ENCODE data around the gene CCBE1. TPM values are rescaled to one million over a fixed set of nuclear protein-coding genes. Genes with fewer than 3 reads are reported as not detected.
A peak's percentile ranks its signal among the peaks of the same experiment; 100 is the strongest.

CCBE1 gene
- total RNA-seq (2022) (23.8 and 28.9 TPM in 2 replicates), Bru-seq, nascent RNA (percentile 59 among the genes with signal in this experiment), BruChase-seq, experiment 1, labeled RNA remaining after a 6-hour chase (percentile 54 among the genes with signal in this experiment), BruChase-seq, experiment 2, labeled RNA remaining after a 2-hour chase (percentile 56 among the genes with signal in this experiment)
- long read RNA-seq, full-length matches to known transcripts = 58 of 70 reads
- long read RNA-seq, partial matches to known transcripts = 2 of 70 reads
- long read RNA-seq, other reads (novel, unspliced or antisense) = 10 of 70 reads

DNA sequence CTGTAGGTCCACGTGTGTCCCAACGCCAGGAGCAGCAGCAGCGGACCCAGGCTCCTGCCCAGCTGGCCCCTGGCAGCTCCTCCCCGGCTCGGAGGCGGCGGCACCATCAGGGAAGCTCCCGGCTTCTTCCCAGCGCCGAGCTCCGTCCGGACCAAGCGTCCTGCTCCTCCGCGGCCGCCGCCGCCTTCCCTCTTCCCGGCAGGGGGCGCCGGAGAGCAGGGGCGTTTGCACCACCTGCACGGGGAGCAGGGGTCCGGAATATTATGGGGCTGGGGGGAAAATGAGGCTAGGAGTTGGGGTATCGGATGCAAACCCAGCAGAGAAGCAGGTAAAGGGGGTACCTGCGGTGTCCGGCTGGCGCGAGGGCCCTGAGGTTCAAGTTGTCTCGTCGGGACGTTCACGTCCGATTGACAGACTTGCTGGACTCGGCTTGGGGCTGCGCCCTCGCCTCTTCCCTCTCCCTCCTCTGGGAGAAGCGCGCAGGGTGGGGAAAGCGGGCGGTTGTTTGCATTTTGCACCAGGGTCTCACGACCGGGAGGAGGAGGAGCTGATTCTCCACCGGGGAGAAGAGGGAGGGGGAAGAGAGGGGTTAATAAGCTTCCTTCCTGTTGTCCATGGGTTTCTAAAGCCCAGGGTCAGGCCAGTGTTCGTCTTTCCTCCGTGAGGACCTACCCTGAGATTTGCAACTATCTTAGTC, at the start of gene CCBE1:
CCBE1 (minus strand) TSS at position 188 of the 697 bp plus-strand sequence.
- TF ChIP-seq, protein P1, sequence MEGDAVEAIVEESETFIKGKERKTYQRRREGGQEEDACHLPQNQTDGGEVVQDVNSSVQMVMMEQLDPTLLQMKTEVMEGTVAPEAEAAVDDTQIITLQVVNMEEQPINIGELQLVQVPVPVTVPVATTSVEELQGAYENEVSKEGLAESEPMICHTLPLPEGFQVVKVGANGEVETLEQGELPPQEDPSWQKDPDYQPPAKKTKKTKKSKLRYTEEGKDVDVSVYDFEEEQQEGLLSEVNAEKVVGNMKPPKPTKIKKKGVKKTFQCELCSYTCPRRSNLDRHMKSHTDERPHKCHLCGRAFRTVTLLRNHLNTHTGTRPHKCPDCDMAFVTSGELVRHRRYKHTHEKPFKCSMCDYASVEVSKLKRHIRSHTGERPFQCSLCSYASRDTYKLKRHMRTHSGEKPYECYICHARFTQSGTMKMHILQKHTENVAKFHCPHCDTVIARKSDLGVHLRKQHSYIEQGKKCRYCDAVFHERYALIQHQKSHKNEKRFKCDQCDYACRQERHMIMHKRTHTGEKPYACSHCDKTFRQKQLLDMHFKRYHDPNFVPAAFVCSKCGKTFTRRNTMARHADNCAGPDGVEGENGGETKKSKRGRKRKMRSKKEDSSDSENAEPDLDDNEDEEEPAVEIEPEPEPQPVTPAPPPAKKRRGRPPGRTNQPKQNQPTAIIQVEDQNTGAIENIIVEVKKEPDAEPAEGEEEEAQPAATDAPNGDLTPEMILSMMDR (IDR thresholded peaks at IDR 0.05; ENCODE audit: unreplicated experiment) = peak; percentile 99
- Mint-ChIP-seq H3K4me1 (ENCODE audit: insufficient read depth, unreplicated experiment) (peaks cover 36% of the 10 kb centered on the region), H3K9me3 (ENCODE audit: unreplicated experiment) (no peaks in the 10 kb centered on the region), H3K4me3 (ENCODE audit: unreplicated experiment) (peak within 1 kb of the TSS; percentile 73), H3K27ac (ENCODE audit: low read depth, unreplicated experiment) (peak within 1 kb of the TSS; percentile 69), H3K27me3 (ENCODE audit: insufficient read depth, unreplicated experiment) (no peaks in the 10 kb centered on the region), H3K36me3 (ENCODE audit: insufficient read depth, unreplicated experiment) (no peaks in the 10 kb centered on the region)
- peak; percentile 85 for DNase-seq (ENCODE audit: unreplicated experiment)
- ChIA-PET POLR2A (interaction anchor here (0.6 to 1.7 kb wide), 13 partner anchors 8 to 238 kb away, joined by 3 to 17 read pairs (median 4); no protein-coding TSS in a partner anchor), CTCF (interaction anchor here (0.6 to 3.0 kb wide), 79 partner anchors 8 to 1887 kb away, joined by 3 to 76 read pairs (median 5); no protein-coding TSS in a partner anchor)
- intact Hi-C loops (cut with micrococcal nuclease) = loop anchor here (1.0 to 2.0 kb wide), 4 partner anchors 47 to 238 kb away; no protein-coding TSS in a partner anchor
- no TSS peak for BruUV-seq (replicated peaks)

DNA sequence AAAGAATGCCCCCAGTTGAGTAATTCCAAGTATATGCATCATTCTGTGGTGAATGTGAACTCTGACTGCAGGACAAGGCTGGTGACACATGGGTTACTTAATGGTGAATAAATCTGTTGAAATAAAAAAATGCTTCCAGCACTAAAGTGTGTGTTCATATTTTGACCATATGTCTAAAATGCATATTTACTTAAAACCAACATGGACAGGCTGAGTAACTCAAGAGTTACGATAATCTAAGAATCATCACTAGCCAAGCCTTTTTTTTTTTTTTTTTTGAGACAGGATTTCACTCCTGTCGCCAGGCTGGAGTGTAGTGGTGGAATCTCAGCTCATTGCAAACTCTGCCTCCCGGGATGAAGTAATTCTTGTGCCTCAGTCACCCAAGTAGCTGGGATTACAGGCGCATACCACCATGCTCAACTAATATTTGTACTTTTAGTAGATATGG, 47.1 kb upstream of the CCBE1 start:
- Mint-ChIP-seq H3K27ac (ENCODE audit: low read depth, unreplicated experiment) (peak overlapping the region; percentile 74), H3K27me3 (ENCODE audit: insufficient read depth, unreplicated experiment) (no peaks in the 10 kb centered on the region), H3K9me3 (ENCODE audit: unreplicated experiment) (no peaks in the 10 kb centered on the region), H3K4me3 (ENCODE audit: unreplicated experiment) (no peak overlapping the region), H3K4me1 (ENCODE audit: insufficient read depth, unreplicated experiment) (peaks cover 24% of the 10 kb centered on the region), H3K36me3 (ENCODE audit: insufficient read depth, unreplicated experiment) (no peaks in the 10 kb centered on the region)
- DNase-seq (ENCODE audit: unreplicated experiment) = peak; percentile 86
- ChIA-PET POLR2A (interaction anchor here (1.2 to 1.7 kb wide), 6 partner anchors 11 to 47 kb away, joined by 3 to 5 read pairs (median 4); partner anchors contain the start of gene CCBE1), CTCF (interaction anchor here (0.7 to 3.7 kb wide), 8 partner anchors 14 to 112 kb away, joined by 3 to 16 read pairs (median 6); partner anchors contain the start of gene CCBE1)
- TF ChIP-seq, protein P1 (IDR thresholded peaks at IDR 0.05; ENCODE audit: unreplicated experiment) = no peak
- intact Hi-C loops (cut with micrococcal nuclease) = loop anchor here (1.0 to 10.0 kb wide), 3 partner anchors 25 to 81 kb away; partner anchors contain the start of gene CCBE1
- no TSS peak for BruUV-seq (replicated peaks)

DNA sequence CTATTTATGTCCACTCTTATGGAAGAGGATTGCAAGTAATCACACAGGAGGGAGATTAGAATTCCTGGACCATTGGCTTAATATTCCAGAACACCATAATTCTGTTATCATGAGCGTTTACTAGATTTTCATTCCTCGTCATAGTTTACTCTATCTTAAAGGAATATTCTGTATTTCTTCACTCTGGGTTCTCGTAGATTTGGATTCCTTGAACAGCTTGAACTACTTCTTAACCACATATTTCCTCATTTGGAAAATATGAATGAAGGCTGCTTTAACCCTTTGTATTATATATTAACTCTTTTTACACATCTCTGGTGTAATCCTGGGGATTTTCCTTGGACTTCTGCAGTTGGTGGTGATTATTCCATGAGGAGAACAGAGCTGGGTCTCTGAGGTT, 46.3 kb upstream of the CCBE1 start:
- peak; percentile 26 for DNase-seq (ENCODE audit: unreplicated experiment)
- H3K4me1 Mint-ChIP-seq (ENCODE audit: insufficient read depth, unreplicated experiment) = peaks cover 22% of the 10 kb centered on the region
- H3K27me3 Mint-ChIP-seq (ENCODE audit: insufficient read depth, unreplicated experiment) = no peaks in the 10 kb centered on the region
- TF ChIP-seq, protein P1 (IDR thresholded peaks at IDR 0.05; ENCODE audit: unreplicated experiment) = no peak
- BruUV-seq (replicated peaks) = no TSS peak
- intact Hi-C loops (cut with micrococcal nuclease) = loop anchor here (10.0 kb wide), 1 partner anchor 81 kb away; no protein-coding TSS in a partner anchor
- peaks cover 7% of the 10 kb centered on the region for H3K9me3 Mint-ChIP-seq (ENCODE audit: unreplicated experiment)
- H3K36me3 Mint-ChIP-seq (ENCODE audit: insufficient read depth, unreplicated experiment) = no peaks in the 10 kb centered on the region
- CTCF ChIA-PET = interaction anchor here (1.0 to 3.7 kb wide), 5 partner anchors 13 to 283 kb away, joined by 3 to 16 read pairs (median 7); partner anchors contain the start of gene CCBE1
- H3K4me3 Mint-ChIP-seq (ENCODE audit: unreplicated experiment) = no peak overlapping the region
- POLR2A ChIA-PET = interaction anchor here (1.4 to 1.7 kb wide), 4 partner anchors 10 to 28 kb away, joined by 3 to 4 read pairs (median 4); no protein-coding TSS in a partner anchor
- H3K27ac Mint-ChIP-seq (ENCODE audit: low read depth, unreplicated experiment) = peak overlapping the region; percentile 74
